ENCODE data around the gene ONECUT2. TPM values are rescaled to one million over a fixed set of nuclear protein-coding genes. Genes with fewer than 3 reads are reported as not detected.

Gene ONECUT2
- total and polyA plus RNA-seq, 2 experiments from 2014 or later, result 0.82 to 1.7 TPM

- TF ChIP-seq, protein P1, sequence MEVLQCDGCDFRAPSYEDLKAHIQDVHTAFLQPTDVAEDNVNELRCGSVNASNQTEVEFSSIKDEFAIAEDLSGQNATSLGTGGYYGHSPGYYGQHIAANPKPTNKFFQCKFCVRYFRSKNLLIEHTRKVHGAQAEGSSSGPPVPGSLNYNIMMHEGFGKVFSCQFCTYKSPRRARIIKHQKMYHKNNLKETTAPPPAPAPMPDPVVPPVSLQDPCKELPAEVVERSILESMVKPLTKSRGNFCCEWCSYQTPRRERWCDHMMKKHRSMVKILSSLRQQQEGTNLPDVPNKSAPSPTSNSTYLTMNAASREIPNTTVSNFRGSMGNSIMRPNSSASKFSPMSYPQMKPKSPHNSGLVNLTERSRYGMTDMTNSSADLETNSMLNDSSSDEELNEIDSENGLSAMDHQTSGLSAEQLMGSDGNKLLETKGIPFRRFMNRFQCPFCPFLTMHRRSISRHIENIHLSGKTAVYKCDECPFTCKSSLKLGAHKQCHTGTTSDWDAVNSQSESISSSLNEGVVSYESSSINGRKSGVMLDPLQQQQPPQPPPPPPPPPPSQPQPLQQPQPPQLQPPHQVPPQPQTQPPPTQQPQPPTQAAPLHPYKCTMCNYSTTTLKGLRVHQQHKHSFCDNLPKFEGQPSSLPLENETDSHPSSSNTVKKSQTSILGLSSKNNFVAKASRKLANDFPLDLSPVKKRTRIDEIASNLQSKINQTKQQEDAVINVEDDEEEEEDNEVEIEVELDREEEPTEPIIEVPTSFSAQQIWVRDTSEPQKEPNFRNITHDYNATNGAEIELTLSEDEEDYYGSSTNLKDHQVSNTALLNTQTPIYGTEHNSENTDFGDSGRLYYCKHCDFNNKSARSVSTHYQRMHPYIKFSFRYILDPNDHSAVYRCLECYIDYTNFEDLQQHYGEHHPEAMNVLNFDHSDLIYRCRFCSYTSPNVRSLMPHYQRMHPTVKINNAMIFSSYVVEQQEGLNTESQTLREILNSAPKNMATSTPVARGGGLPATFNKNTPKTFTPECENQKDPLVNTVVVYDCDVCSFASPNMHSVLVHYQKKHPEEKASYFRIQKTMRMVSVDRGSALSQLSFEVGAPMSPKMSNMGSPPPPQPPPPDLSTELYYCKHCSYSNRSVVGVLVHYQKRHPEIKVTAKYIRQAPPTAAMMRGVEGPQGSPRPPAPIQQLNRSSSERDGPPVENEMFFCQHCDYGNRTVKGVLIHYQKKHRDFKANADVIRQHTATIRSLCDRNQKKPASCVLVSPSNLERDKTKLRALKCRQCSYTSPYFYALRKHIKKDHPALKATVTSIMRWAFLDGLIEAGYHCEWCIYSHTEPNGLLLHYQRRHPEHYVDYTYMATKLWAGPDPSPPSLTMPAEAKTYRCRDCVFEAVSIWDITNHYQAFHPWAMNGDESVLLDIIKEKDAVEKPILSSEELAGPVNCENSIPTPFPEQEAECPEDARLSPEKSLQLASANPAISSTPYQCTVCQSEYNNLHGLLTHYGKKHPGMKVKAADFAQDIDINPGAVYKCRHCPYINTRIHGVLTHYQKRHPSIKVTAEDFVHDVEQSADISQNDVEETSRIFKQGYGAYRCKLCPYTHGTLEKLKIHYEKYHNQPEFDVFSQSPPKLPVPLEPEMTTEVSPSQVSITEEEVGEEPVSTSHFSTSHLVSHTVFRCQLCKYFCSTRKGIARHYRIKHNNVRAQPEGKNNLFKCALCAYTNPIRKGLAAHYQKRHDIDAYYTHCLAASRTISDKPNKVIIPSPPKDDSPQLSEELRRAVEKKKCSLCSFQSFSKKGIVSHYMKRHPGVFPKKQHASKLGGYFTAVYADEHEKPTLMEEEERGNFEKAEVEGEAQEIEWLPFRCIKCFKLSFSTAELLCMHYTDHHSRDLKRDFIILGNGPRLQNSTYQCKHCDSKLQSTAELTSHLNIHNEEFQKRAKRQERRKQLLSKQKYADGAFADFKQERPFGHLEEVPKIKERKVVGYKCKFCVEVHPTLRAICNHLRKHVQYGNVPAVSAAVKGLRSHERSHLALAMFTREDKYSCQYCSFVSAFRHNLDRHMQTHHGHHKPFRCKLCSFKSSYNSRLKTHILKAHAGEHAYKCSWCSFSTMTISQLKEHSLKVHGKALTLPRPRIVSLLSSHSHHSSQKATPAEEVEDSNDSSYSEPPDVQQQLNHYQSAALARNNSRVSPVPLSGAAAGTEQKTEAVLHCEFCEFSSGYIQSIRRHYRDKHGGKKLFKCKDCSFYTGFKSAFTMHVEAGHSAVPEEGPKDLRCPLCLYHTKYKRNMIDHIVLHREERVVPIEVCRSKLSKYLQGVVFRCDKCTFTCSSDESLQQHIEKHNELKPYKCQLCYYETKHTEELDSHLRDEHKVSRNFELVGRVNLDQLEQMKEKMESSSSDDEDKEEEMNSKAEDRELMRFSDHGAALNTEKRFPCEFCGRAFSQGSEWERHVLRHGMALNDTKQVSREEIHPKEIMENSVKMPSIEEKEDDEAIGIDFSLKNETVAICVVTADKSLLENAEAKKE (CRISPR knock-in tag; IDR thresholded peaks at IDR 0.05), result no peak
- TF ChIP-seq EZH2 (IDR thresholded peaks at IDR 0.05; ENCODE audit: low read depth, unreplicated experiment), result no peak
These were observed 644 bp downstream of the ONECUT2 start (continued) for GRCh38 chr18:57435846-57436190.

- H3K9me2 ChIP-seq (ENCODE audit: insufficient read depth), result no peaks in the 10 kb centered on the region
- DNase-seq (ENCODE audit: low spot score) (peak; percentile 52), ATAC-seq (no peak)
- peak; percentile 93 for TF ChIP-seq EZH2 (IDR thresholded peaks at IDR 0.05; ENCODE audit: low read depth, unreplicated experiment)
- TF ChIP-seq, protein P1 (CRISPR knock-in tag; IDR thresholded peaks at IDR 0.05), result no peak
- H3K27ac Mint-ChIP-seq, result no peak overlapping the region
- peak overlapping the region; percentile 92 for H3K4me2 ChIP-seq
- H3K79me2 ChIP-seq (replicated peaks; ENCODE audit: insufficient read depth), result no peaks in the 10 kb centered on the region
- H3K27ac ChIP-seq (ENCODE audit: low read depth), result no peak overlapping the region
- no peaks in the 10 kb centered on the region for H3K36me3 ChIP-seq (ENCODE audit: insufficient read depth)
- peak overlapping the region; percentile 82 for H3K4me3 Mint-ChIP-seq
- H3K4me1 Mint-ChIP-seq, result peaks cover 70% of the 10 kb centered on the region
- peaks cover 97% of the 10 kb centered on the region for H3K27me3 Mint-ChIP-seq (ENCODE audit: insufficient read depth, low read depth, poor library complexity)
- no peaks in the 10 kb centered on the region; the same call in 2 of the 3 replicates for H3K36me3 Mint-ChIP-seq (ENCODE audit: low read depth)
- H3K27me3 ChIP-seq (ENCODE audit: insufficient read depth), result peaks cover 93% of the 10 kb centered on the region
- peaks cover 10% of the 10 kb centered on the region; the same call in 1 of the 3 replicates for H3K9me3 Mint-ChIP-seq
- peaks cover 53% of the 10 kb centered on the region for H3F3A ChIP-seq (replicated peaks; ENCODE audit: low read depth)
- H4K20me1 ChIP-seq (replicated peaks; ENCODE audit: insufficient read depth), result peaks cover 27% of the 10 kb centered on the region
- H3K4me3 ChIP-seq, result peak overlapping the region; percentile 71
- H3K4me1 ChIP-seq (ENCODE audit: insufficient read depth), result peaks cover 63% of the 10 kb centered on the region
- H2AFZ ChIP-seq, result no peak overlapping the region
These were observed 1.2 kb downstream of the ONECUT2 start for GRCh38 chr18:57436191-57436964.
